Endothelial cell of umbilical vein (primary cell): Measurements from ENCODE around the gene MAMDC2. TPM values are rescaled to one million over a fixed set of nuclear protein-coding genes. Genes with fewer than 3 reads are reported as not detected.
A peak's percentile ranks its signal among the peaks of the same experiment; 100 is the strongest.

ENCODE experiments used
- BruUV-seq: library from RNA; stranded (reverse); fragments of 400-500 nt; replicated peaks from 2 replicates; lab custom pipeline; 2021; lab: Mats Ljungman, UMichigan
- CTCF ChIA-PET: fragments of 300-600, 350-600 bp; sonication (Branson Sonifier 250); formaldehyde crosslinking; loops from one replicate; lab custom pipeline; 2021; ENCODE audit warnings: antibody characterized with exemption, inconsistent platforms; lab: Charles Lee
- POLR2A ChIA-PET: fragments of 300-600, 350-600 bp; sonication (Branson Sonifier 250); formaldehyde crosslinking; loops from one replicate; lab custom pipeline; 2021; ENCODE audit warnings: antibody characterized with exemption, inconsistent platforms; lab: Charles Lee
- DNase-seq: peaks from one replicate; pipeline ENCODE4 v3.0.0-alpha.2; 2011; ENCODE audit warnings: low read depth, low spot score
- FAIRE-seq: peaks from 2 replicates; lab custom pipeline; 2011; peaks lifted over from hg19 to GRCh38; lab: Jason Lieb, UNC
- H2AFZ ChIP-seq: 2 replicates; pipeline ENCODE4 v1.6.0; 2012; ENCODE audit warnings: low read depth, low read length, control low read depth, inconsistent platforms
- H3K27ac ChIP-seq: 2 replicates; pipeline ENCODE4 v1.5.1; 2011; ENCODE audit warnings: low read depth, mild to moderate bottlenecking, control low read depth, low read length, moderate library complexity; ENCODE audit not compliant: insufficient read depth
- H3K27me3 ChIP-seq, 2 experiments: 2 replicates each; pipeline versions ENCODE4 v1.6.0 to v1.6.1; 2011; ENCODE audit warnings: low read length in 2 of 2, mixed read lengths in 1 of 2; ENCODE audit not compliant: control insufficient read depth in 2 of 2, insufficient read depth in 2 of 2
- H3K36me3 ChIP-seq, 2 experiments: 2 replicates in 1 of 2; 3 replicates in 1 of 2; pipeline ENCODE4 v1.5.1; 2011; ENCODE audit warnings: low read length in 2 of 2, mild to moderate bottlenecking in 1 of 2, moderate library complexity in 1 of 2; ENCODE audit not compliant: control insufficient read depth in 2 of 2, insufficient read depth in 2 of 2; ENCODE audit errors: extremely low read depth in 1 of 2
- H3K4me1 ChIP-seq: 3 replicates; pipeline ENCODE4 v1.5.1; 2011; ENCODE audit warnings: mild to moderate bottlenecking, low read length; ENCODE audit not compliant: control insufficient read depth, insufficient read depth; ENCODE audit errors: extremely low read depth
- H3K4me2 ChIP-seq: 2 replicates; pipeline ENCODE4 v1.6.1; 2011; ENCODE audit warnings: low read length, control low read depth, mixed read lengths; ENCODE audit not compliant: insufficient read depth
- H3K4me3 ChIP-seq, 3 experiments: fragments of 200-600 bp in 1 of 3; sonication (generic), shearing (Covaris generic) in 1 of 3; replicated peaks in 1 of 3; 2 replicates each; pipeline ENCODE4 v1.5.1; 2011 to 2016; ENCODE audit warnings: control low read depth in 3 of 3, low read length in 3 of 3, mild to moderate bottlenecking in 2 of 3, inconsistent platforms in 1 of 3, low read depth in 1 of 3, moderate library complexity in 1 of 3; ENCODE audit not compliant: insufficient read depth in 1 of 3
- H3K79me2 ChIP-seq: 2 replicates; pipeline ENCODE4 v1.6.0; 2012; ENCODE audit warnings: low read length, inconsistent platforms; ENCODE audit not compliant: control insufficient read depth, insufficient read depth
- H3K9ac ChIP-seq: replicated peaks from 2 replicates; pipeline ENCODE3; 2011; ENCODE audit warnings: low read length, control low read depth; ENCODE audit not compliant: insufficient read depth; ENCODE audit errors: extremely low read depth
- H3K9me1 ChIP-seq: replicated peaks from 3 replicates; pipeline ENCODE4 v1.6.0; 2011; ENCODE audit warnings: mild to moderate bottlenecking, low read length; ENCODE audit not compliant: control insufficient read depth, insufficient read depth; ENCODE audit errors: extremely low read depth
- H3K9me3 ChIP-seq: replicated peaks from 2 replicates; pipeline ENCODE4 v1.5.1; 2012; ENCODE audit warnings: low read length, inconsistent platforms; ENCODE audit not compliant: control insufficient read depth, insufficient read depth
- H4K20me1 ChIP-seq: replicated peaks from 2 replicates; pipeline ENCODE3; 2011; ENCODE audit warnings: mild to moderate bottlenecking, low read length; ENCODE audit not compliant: control insufficient read depth, insufficient read depth; ENCODE audit errors: extremely low read depth
- EZH2 ChIP-seq: IDR thresholded peaks from 2 replicates; pipeline ENCODE4 v1.6.1; 2012; ENCODE audit warnings: borderline replicate concordance, low read depth, mild to moderate bottlenecking, moderate library complexity, low read length, inconsistent platforms; ENCODE audit not compliant: severe bottlenecking
- FOS ChIP-seq: IDR thresholded peaks from 2 replicates; pipeline ENCODE4 v1.6.1; 2011; ENCODE audit warnings: mild to moderate bottlenecking, low read length, moderate library complexity, borderline replicate concordance; ENCODE audit not compliant: insufficient read depth
- GATA2 ChIP-seq: IDR thresholded peaks from 2 replicates; pipeline ENCODE4 v1.7.0; 2011; ENCODE audit warnings: low read depth, mild to moderate bottlenecking, moderate library complexity, mixed read lengths, low read length; ENCODE audit not compliant: insufficient read length, insufficient read depth
- JUN ChIP-seq: IDR thresholded peaks from 2 replicates; pipeline ENCODE4 v1.6.1; 2011; ENCODE audit warnings: borderline replicate concordance, low read depth; ENCODE audit not compliant: insufficient read length, insufficient read depth
- MYC ChIP-seq: IDR thresholded peaks from one replicate; pipeline ENCODE4 v1.6.1; 2011; ENCODE audit warnings: mild to moderate bottlenecking, low read depth, low read length
- POLR2A ChIP-seq: IDR thresholded peaks from 2 replicates; pipeline ENCODE4 v1.6.1; 2012; ENCODE audit warnings: low read depth, mild to moderate bottlenecking, control low read depth, low read length
- POLR2AphosphoS5 ChIP-seq: IDR thresholded peaks from 2 replicates; pipeline ENCODE4 v1.6.1; 2012; ENCODE audit warnings: low read depth, mild to moderate bottlenecking, control low read depth, low read length, moderate library complexity; ENCODE audit not compliant: insufficient read depth
- dilution Hi-C: fragments of 300-500 bp; cut with MboI; formaldehyde crosslinking; loops from one replicate; pipeline ENCODE4 v1.15.0; 2019; ENCODE audit warnings: low sequenced_read_pairs; ENCODE audit not compliant: extremely low pct_ligation_motif_present
- intact Hi-C: fragments of 100-400 bp; cut with micrococcal nuclease; formaldehyde crosslinking; loops from one replicate; pipeline ENCODE4 v1.10.0; 2022
- polyA plus RNA-seq, 4 experiments: library from polyadenylated mRNA; depleted of rRNA in 3 of 4; stranded (reverse) in 3 of 4; unstranded in 1 of 4; fragments of >200 nt; gene quantifications; 2 replicates each; pipeline versions ENCODE4 v1.2.1 to v1.2.3, GENCODE V29; 2011 to 2012; ENCODE audit warnings: missing spikeins in 1 of 4
- total RNA-seq: library from RNA; stranded (reverse); gene quantifications from 2 replicates; pipeline ENCODE4 v1.2.3, GENCODE V29; 2021
- TF ChIP-seq, protein P1 (sequence below): IDR thresholded peaks from 2 replicates; pipeline ENCODE4 v1.6.1; 2011; ENCODE audit not compliant: insufficient read depth, insufficient read length
- TF ChIP-seq, protein P2 (sequence below), 2 donors: IDR thresholded peaks; 1 replicate in 1 of 2; 2 replicates in 1 of 2; pipeline ENCODE4 v1.5.1; 2011; ENCODE audit warnings: low read length in 2 of 2, mild to moderate bottlenecking in 2 of 2, moderate library complexity in 2 of 2, control low read depth in 1 of 2, inconsistent platforms in 1 of 2, low read depth in 1 of 2; ENCODE audit not compliant: insufficient read depth in 1 of 2; ENCODE audit errors: extremely low read depth in 1 of 2

The MAMDC2 gene
- total and polyA plus RNA-seq, 2 donors (not counting 3 experiments of a cell fraction or from before 2014, with no cell fraction given) = 0.60 to 1.1 TPM

DNA sequence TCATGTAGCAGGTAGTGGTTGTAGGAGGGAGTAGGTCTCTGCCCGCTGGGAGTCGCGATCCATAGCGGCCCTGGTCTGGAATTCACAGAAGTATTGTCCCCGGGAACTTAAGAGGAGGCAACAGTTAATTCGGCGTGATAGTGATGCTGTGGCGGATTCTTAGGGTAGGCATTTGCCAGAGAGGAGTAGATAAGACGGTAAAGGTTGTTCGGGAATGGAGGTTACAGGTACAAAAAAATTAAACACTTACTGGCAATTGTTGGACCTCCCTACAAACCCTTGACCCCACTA lies 215.8 kb downstream of the MAMDC2 start:
- H3K4me1 ChIP-seq = peaks cover 40% of the 10 kb centered on the region

GRCh38 chr9:70260007-70260443 lies 216.4 kb downstream of the MAMDC2 start:
- H2AFZ ChIP-seq = no peak overlapping the region
- H3K4me2 ChIP-seq = peak overlapping the region; percentile 57
- intact Hi-C loops (no loop called here), dilution Hi-C loops (no loop called here)
- CTCF ChIA-PET = no interaction called here
- H3K27me3 ChIP-seq = no peaks in the 10 kb centered on the region
- no peaks in the 10 kb centered on the region for H4K20me1 ChIP-seq
- H3K36me3 ChIP-seq = peaks cover 5 to 14% of the 10 kb centered on the region in 2 experiments
- FAIRE-seq = no peak
- peak overlapping the region; percentile 74 to 95 (median 87) for H3K4me3 ChIP-seq
- H3K9me3 ChIP-seq = no peaks in the 10 kb centered on the region
- peak overlapping the region; percentile 93 for H3K27ac ChIP-seq
- peaks cover 40% of the 10 kb centered on the region for H3K4me1 ChIP-seq
- DNase-seq = no peak
- BruUV-seq = no TSS peak
- POLR2A ChIA-PET = interaction anchor here (0.7 kb wide), 1 partner anchor 284 kb away, joined by 4 read pairs; no protein-coding TSS in a partner anchor
- no peak for TF ChIP-seq FOS
- TF ChIP-seq JUN = no peak
- no peak for TF ChIP-seq GATA2
- no peak for TF ChIP-seq MYC
- TF ChIP-seq, protein P1, sequence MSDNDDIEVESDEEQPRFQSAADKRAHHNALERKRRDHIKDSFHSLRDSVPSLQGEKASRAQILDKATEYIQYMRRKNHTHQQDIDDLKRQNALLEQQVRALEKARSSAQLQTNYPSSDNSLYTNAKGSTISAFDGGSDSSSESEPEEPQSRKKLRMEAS = no peak
- TF ChIP-seq, protein P2, sequence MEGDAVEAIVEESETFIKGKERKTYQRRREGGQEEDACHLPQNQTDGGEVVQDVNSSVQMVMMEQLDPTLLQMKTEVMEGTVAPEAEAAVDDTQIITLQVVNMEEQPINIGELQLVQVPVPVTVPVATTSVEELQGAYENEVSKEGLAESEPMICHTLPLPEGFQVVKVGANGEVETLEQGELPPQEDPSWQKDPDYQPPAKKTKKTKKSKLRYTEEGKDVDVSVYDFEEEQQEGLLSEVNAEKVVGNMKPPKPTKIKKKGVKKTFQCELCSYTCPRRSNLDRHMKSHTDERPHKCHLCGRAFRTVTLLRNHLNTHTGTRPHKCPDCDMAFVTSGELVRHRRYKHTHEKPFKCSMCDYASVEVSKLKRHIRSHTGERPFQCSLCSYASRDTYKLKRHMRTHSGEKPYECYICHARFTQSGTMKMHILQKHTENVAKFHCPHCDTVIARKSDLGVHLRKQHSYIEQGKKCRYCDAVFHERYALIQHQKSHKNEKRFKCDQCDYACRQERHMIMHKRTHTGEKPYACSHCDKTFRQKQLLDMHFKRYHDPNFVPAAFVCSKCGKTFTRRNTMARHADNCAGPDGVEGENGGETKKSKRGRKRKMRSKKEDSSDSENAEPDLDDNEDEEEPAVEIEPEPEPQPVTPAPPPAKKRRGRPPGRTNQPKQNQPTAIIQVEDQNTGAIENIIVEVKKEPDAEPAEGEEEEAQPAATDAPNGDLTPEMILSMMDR (IDR thresholded peaks at IDR 0.05; ENCODE audit: extremely low read depth in 1 of 2, insufficient read depth in 1 of 2, low read depth in 1 of 2, low read length in 2 of 2) = no peak
- TF ChIP-seq POLR2A = no peak
- no peak for TF ChIP-seq POLR2AphosphoS5
- no peak for TF ChIP-seq EZH2
- peak overlapping the region; percentile 98 for H3K9ac ChIP-seq
- H3K9me1 ChIP-seq = no peaks in the 10 kb centered on the region
- peaks cover 53% of the 10 kb centered on the region for H3K79me2 ChIP-seq

More for the DNA sequence above, 215.8 kb downstream of the MAMDC2 start:
- intact Hi-C loops (loop anchor here (2.0 kb wide), 2 partner anchors 13 to 283 kb away; no protein-coding TSS in a partner anchor), dilution Hi-C loops (no loop called here)
- ChIA-PET CTCF (no interaction called here), POLR2A (no interaction called here)
- H4K20me1 ChIP-seq = no peaks in the 10 kb centered on the region
- H3K9me3 ChIP-seq = no peaks in the 10 kb centered on the region
- H3K4me3 ChIP-seq = peak overlapping the region; percentile 74 to 95 (median 87)
- H2AFZ ChIP-seq = peak overlapping the region; percentile 76
- H3K4me2 ChIP-seq = peak overlapping the region; percentile 57
- FAIRE-seq (no peak), DNase-seq (no peak)
- peak overlapping the region; percentile 98 for H3K9ac ChIP-seq
- no peaks in the 10 kb centered on the region for H3K27me3 ChIP-seq
- peaks cover 50% of the 10 kb centered on the region for H3K79me2 ChIP-seq
- peaks cover 2 to 14% of the 10 kb centered on the region in 2 experiments for H3K36me3 ChIP-seq
- TF ChIP-seq GATA2 (no peak), POLR2AphosphoS5 (no peak), JUN (no peak), FOS (no peak), POLR2A (no peak)
- H3K27ac ChIP-seq = peak overlapping the region; percentile 93
- H3K9me1 ChIP-seq = no peaks in the 10 kb centered on the region
- BruUV-seq = no TSS peak
